ENCODE data around the gene KCNN4. TPM values are rescaled to one million over a fixed set of nuclear protein-coding genes. Genes with fewer than 3 reads are reported as not detected.

The KCNN4 gene
- total and polyA plus RNA-seq, 2 donors (not counting 3 experiments of a cell fraction or from before 2014, with no cell fraction given), result 0.29 TPM; not detected in 1

GRCh38 chr19:43777163-43777695 lies 3.5 kb downstream of the KCNN4 start:
- POLR2A ChIA-PET, result interaction anchor here (1.3 kb wide), 1 partner anchor 109 kb away, joined by 6 read pairs; no protein-coding TSS in a partner anchor
- intact Hi-C loops (cut with micrococcal nuclease), result no loop called here

GRCh38 chr19:43776286-43776685 lies 4.5 kb downstream of the KCNN4 start:
- TF ChIP-seq MYC (IDR thresholded peaks at IDR 0.05; ENCODE audit: low read depth, low read length) (no peak), POLR2AphosphoS5 (IDR thresholded peaks at IDR 0.05; ENCODE audit: insufficient read depth, low read depth, low read length) (no peak), POLR2A (IDR thresholded peaks at IDR 0.05; ENCODE audit: low read depth, low read length) (no peak), FOS (IDR thresholded peaks at IDR 0.05; ENCODE audit: borderline replicate concordance, insufficient read depth, low read length) (no peak), GATA2 (IDR thresholded peaks at IDR 0.05; ENCODE audit: insufficient read depth, insufficient read length, low read depth, low read length) (no peak), JUN (IDR thresholded peaks at IDR 0.05; ENCODE audit: borderline replicate concordance, insufficient read depth, insufficient read length, low read depth) (no peak), MAX (IDR thresholded peaks at IDR 0.05; ENCODE audit: insufficient read depth, insufficient read length) (no peak), EZH2 (IDR thresholded peaks at IDR 0.05; ENCODE audit: borderline replicate concordance, low read depth, low read length, severe bottlenecking) (no peak), CTCF (IDR thresholded peaks at IDR 0.05; ENCODE audit: extremely low read depth in 1 of 2, insufficient read depth in 1 of 2, low read depth in 1 of 2, low read length in 2 of 2) (no peak)
- no peak overlapping the region for H3K27ac ChIP-seq (ENCODE audit: insufficient read depth, low read depth, low read length)
- H2AFZ ChIP-seq (ENCODE audit: low read depth, low read length), result no peak overlapping the region
- DNase-seq (ENCODE audit: low read depth, low spot score), result no peak
- FAIRE-seq, result no peak
- H3K4me1 ChIP-seq (ENCODE audit: control insufficient read depth, extremely low read depth, insufficient read depth, low read length), result peaks cover 25% of the 10 kb centered on the region
- H3K9me1 ChIP-seq (replicated peaks; ENCODE audit: control insufficient read depth, extremely low read depth, insufficient read depth, low read length), result no peaks in the 10 kb centered on the region
- POLR2A ChIA-PET, result interaction anchor here (1.3 kb wide), 1 partner anchor 108 kb away, joined by 6 read pairs; no protein-coding TSS in a partner anchor
- intact Hi-C loops (cut with micrococcal nuclease), result no loop called here
- dilution Hi-C loops (cut with MboI; ENCODE audit: extremely low pct_ligation_motif_present, low sequenced_read_pairs), result no loop called here
- no peaks in the 10 kb centered on the region for H4K20me1 ChIP-seq (replicated peaks; ENCODE audit: control insufficient read depth, extremely low read depth, insufficient read depth, low read length)
- no peak overlapping the region for H3K4me3 ChIP-seq (replicated peaks in 1 of 3; ENCODE audit: insufficient read depth in 1 of 3, low read depth in 1 of 3, low read length in 3 of 3)
- H3K4me2 ChIP-seq (ENCODE audit: insufficient read depth, low read length), result no peak overlapping the region
- H3K9ac ChIP-seq (replicated peaks; ENCODE audit: extremely low read depth, insufficient read depth, low read length), result no peak overlapping the region
- BruUV-seq (replicated peaks), result no TSS peak
- no peaks in the 10 kb centered on the region for H3K9me3 ChIP-seq (replicated peaks; ENCODE audit: control insufficient read depth, insufficient read depth, low read length)
- H3K27me3 ChIP-seq (ENCODE audit: control insufficient read depth in 2 of 2, insufficient read depth in 2 of 2, low read length in 2 of 2), result peaks cover 0 to 3% of the 10 kb centered on the region in 2 experiments
- H3K79me2 ChIP-seq (ENCODE audit: control insufficient read depth, insufficient read depth, low read length), result no peaks in the 10 kb centered on the region
- no peaks in the 10 kb centered on the region for H3K36me3 ChIP-seq (ENCODE audit: control insufficient read depth in 2 of 2, extremely low read depth in 1 of 2, insufficient read depth in 2 of 2, low read length in 2 of 2)
- CTCF ChIA-PET, result interaction anchor here (6.8 kb wide), 1 partner anchor 10 kb away, joined by 114 read pairs; no protein-coding TSS in a partner anchor

More at GRCh38 chr19:43777163-43777695, 3.5 kb downstream of the KCNN4 start:
- Histone ChIP-seq H3K4me1 (ENCODE audit: control insufficient read depth, extremely low read depth, insufficient read depth, low read length) (peaks cover 25% of the 10 kb centered on the region), H3K27me3 (ENCODE audit: control insufficient read depth in 2 of 2, insufficient read depth in 2 of 2, low read length in 2 of 2) (peaks cover 0 to 3% of the 10 kb centered on the region in 2 experiments), H3K9me3 (replicated peaks; ENCODE audit: control insufficient read depth, insufficient read depth, low read length) (no peaks in the 10 kb centered on the region), H3K79me2 (ENCODE audit: control insufficient read depth, insufficient read depth, low read length) (no peaks in the 10 kb centered on the region), H3K4me2 (ENCODE audit: insufficient read depth, low read length) (no peak overlapping the region), H3K9ac (replicated peaks; ENCODE audit: extremely low read depth, insufficient read depth, low read length) (peak overlapping the region; percentile 29), H2AFZ (ENCODE audit: low read depth, low read length) (peak overlapping the region; percentile 70), H3K27ac (ENCODE audit: insufficient read depth, low read depth, low read length) (no peak overlapping the region), H3K4me3 (replicated peaks in 1 of 3; ENCODE audit: insufficient read depth in 1 of 3, low read depth in 1 of 3, low read length in 3 of 3) (no peak overlapping the region), H4K20me1 (replicated peaks; ENCODE audit: control insufficient read depth, extremely low read depth, insufficient read depth, low read length) (no peaks in the 10 kb centered on the region), H3K9me1 (replicated peaks; ENCODE audit: control insufficient read depth, extremely low read depth, insufficient read depth, low read length) (no peaks in the 10 kb centered on the region), H3K36me3 (ENCODE audit: control insufficient read depth in 2 of 2, extremely low read depth in 1 of 2, insufficient read depth in 2 of 2, low read length in 2 of 2) (no peaks in the 10 kb centered on the region)
- dilution Hi-C loops (cut with MboI; ENCODE audit: extremely low pct_ligation_motif_present, low sequenced_read_pairs), result no loop called here
- peak; percentile 78 for FAIRE-seq
- no peak for DNase-seq (ENCODE audit: low read depth, low spot score)
- TF ChIP-seq FOS (IDR thresholded peaks at IDR 0.05; ENCODE audit: borderline replicate concordance, insufficient read depth, low read length) (peak; percentile 7), EZH2 (IDR thresholded peaks at IDR 0.05; ENCODE audit: borderline replicate concordance, low read depth, low read length, severe bottlenecking) (no peak)
- no TSS peak for BruUV-seq (replicated peaks)
- CTCF ChIA-PET, result interaction anchor here (1.1 to 6.8 kb wide), 8 partner anchors 11 to 222 kb away, joined by 3 to 114 read pairs (median 4); partner anchors contain the start of genes PLAUR and SMG9
